Hematopoietic multipotent progenitor cell treated with erythropoietin and hydrocortisone succinate and interleukin-3 and kit ligand, for 15 days (in vitro differentiated cells): ENCODE measurements around the gene GNGT2.
"Not testable (repeated sequence)": the region's sequence is repeated elsewhere in the genome, so short reads cannot be mapped to it uniquely, and the experiment has no call there.

Source experiments
- DNase-seq: peaks from one replicate; pipeline ENCODE4 v3.0.0-alpha.2; 2015; ENCODE audit warnings: low spot score

GNGT2 gene

DNA sequence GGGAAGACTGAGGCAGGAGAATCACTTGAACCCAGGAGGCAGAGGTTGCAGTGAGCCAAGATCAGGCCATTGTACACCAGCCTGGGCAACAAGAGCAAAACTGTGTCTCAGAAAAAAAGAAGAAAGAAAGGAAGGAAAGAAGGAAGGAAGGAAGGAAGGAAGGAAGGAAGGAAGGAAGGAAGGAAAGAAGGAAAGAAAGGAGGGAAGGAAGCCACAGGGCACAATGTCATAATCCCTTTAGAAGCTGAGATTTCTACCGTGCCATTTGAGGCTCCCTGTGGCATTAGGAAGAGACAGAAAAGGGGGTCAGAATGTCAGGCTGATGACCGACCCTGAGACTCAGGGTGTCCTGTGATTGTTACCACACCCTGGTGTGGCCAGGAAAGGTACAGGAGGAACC lies 6.6 kb downstream of the GNGT2 start:
- DNase-seq = no peak

DNA sequence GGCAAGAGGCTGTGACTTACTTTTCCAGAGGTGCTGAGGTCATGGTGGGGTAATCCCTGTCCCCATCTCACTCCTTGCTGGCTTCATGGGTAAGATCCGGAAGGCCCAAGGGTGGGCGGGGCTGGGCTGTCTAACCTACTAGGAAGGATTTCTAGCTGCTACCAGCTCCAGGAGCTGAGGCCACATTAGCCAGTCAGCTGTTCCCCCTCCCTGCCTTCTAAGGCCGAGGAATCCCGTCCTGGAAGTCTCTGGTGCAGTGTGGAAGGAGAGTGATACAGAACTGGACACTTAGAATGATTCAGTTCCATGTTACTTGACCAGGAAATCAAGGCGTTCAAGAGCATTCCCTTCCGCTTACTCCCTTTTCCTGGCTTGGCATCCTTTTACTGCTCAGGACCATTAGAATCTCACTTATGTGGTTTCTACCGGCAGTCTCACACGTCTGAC lies 8.9 kb downstream of the GNGT2 start:
- DNase-seq = no peak

DNA sequence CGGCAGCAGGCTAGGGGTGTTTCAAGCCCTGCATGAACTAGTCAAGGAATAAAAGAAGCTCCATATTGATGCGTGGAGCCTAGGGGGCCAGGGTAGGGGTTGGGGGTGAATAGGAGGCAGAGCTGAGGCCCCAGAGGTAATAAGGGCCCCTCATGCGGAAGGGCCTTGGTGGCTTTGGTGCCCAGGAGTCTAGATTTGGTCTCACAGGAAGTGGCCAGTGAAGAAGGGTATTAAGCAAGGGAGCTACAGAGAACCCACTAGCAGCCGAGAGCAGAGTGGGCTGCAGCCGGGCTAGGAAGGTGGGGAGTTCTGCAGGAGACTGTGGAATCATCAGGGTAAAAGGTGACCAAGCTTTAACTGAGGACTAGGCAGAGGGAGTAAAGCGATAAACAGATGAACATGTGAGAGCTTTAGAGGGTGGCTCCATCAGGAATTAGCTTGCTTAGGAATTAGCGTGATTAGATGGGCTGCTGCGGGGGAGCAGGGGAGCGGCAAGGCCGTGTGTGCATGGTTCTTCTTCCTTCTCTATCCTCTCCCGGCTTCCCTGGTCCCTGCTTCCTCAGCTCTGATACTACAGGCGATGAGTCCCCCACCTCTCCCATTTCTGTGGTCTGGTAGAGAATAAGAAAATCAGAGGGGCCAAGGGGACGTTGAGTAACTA lies 9.8 kb downstream of the GNGT2 start:
- DNase-seq = no peak

DNA sequence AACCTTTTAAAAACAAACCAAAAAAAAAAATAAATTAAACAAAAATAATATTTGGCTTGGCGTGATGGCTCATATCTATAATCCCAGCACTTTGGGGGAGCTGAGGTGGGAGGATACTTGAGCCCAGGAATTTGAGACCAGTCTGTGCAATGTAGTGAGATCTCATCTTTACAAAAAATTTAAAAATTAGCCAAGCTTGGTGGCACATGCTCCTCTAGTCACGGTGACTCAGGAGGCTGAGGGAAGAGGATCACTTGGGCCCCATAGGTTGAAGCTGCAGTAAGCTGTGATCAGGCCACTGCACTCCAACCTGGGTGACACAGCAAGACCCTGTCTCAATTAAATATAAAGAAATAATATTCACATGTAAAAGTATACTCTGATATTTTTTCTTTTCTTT lies 12.2 kb downstream of the GNGT2 start:
- no peak for DNase-seq

DNA sequence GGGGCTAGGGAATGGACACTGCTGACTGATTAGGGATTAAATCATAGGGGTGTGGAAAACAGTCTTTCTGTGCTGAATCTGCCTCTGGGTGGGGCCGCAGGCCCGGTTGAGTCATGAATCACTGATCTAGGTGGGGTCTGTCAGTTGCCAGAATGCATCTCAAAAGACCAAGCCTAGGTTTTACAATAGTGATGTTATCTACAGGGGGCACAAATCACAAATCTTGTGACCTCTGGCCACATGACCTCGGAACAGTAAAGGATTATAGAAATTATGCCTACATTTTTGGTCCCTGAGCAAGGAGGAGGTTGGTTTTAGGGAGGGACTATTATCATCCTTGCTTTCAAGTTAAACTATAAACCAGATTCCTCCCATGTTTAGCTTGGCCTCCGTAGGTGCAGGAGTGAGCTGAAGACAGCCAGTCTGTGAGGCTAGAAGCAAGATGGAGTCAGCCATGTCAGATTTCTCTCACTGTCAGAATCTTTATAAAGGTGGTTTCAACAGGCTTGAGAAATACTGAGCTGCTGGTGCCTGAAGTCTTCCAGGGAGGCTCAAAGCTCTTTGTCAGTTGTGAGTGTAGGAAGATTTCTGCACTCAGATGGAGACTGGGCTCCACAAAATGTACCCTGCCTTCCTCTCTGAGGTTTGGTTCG lies 12.9 kb downstream of the GNGT2 start:
- DNase-seq = no peak

DNA sequence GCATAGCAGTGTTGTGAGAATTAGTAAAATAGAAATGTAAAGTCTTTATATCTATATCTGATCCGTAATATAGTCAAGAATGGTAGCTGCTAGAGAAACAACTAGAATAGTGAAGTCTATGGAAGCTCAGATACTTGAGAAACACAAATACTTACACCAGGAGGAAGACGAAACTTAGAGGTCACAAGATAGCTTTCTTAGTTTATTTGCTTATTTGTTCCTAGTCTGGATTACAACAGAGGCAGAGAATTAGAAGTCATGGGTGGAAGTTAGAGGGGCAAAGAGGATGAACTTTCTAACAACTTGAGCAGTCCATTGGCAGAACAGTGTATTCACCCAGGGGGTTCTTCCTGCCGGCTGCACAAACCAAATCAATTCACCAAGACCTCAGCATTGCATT lies 13.9 kb downstream of the GNGT2 start:
- no peak for DNase-seq

DNA sequence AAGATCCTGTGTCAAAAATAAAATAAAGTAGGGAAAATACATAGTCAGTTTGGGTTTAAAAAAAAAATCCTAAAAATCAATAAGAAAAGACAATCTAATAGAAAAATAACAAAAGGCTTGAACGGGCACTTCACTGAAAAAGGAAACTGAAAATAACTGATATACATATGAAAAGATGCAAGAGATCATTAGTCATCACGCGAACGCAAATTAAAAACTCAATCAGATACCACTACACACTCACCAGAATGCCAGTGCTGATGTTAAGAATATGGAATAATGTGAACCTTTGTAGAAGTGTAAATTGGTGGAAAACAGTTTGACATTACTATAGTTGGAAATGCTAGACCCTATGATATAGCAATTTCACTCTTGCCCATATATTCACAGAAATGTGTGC lies 14.6 kb downstream of the GNGT2 start:
- DNase-seq = no peak

DNA sequence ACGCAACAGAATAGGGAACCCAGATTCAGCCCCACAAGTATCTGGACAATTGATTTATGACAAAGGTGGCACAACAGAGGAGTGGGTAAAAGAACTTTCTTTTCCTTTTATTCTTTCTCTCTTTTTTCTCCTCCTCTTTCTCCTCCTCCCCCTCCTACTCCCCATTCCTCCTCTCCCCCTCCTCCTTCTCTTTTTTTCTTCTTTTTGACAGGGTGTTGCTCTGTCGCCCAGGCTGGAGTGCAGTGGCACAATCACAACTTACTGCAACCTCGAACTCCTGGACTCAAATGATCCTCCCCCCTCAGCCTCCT lies 16.1 kb downstream of the GNGT2 start:
- DNase-seq = no peak

DNA sequence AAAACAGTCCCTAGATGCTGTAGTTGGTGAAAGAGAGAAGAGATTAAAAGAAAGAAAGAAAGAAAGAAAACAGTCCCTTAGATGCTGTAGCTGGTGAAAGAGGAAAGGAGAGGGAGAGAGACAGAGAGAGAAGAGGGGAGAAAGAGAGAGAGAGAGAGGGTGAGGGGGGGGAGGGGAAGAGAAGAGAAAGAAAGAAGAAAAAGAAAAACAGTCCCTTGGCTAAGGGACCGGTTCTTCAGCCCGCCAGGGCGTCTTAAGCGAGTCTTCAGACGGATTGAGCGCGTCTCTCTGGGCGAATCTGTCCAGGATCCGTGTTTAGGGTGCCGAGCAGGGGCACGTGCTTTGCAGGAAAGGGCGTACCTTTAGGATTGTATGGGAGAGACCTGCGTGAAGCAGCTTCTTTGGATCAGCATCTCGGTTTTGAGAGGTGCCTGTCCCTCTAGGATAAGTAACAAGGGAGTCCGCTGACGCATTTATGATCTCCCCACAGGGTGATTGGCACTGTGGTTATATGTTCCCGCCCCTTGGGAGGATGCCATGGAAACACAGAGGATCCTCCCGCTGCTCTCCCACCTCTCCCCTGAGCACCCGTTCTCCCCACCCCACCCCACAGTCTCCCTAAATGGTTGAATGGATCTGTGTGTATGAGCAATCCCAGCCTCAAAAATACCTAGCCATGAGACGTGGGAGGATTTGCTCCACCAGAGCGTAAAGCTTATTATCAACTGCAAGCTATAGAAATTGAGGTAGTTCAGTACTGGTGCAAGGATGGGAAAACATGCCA lies 16.7 kb downstream of the GNGT2 start:
- DNase-seq = peak; percentile 30

DNA sequence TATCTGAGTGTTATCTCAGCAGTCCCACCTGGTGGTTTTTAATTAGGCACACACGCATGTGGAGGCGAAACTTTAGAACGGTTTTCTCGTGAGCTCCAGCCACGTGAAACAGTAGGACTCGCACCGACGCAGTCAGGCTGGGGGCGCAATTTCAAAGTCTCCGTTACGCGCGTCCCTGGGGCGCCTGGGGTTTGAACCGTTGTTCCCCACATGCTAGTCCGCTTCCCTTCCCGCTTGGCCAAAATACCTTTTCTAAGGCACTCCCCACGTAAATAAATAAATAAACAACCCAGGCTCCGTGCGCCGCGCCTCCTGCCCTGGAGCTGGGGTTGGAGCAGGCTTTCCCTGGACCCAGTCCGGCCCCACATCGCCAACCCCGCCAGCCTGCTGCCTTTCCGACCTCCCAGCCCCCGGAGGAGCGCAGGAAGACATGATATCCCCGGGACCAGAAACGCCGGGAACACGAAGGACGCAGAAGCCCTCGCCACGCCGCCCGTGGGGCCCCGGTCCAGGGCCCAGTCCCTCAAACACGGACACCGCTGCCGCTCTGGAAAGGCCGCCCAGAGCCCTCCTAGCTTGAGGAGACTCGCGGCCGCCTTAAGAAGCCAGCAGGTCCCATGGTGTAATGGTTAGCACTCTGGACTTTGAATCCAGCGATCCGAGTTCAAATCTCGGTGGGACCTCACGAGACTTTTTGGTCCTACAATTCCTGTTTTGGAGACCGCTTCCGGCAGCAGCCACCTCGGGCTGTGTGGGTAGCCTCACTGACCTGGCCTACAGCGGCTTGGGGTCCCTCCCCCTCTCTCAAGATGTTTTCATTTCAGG lies 18.2 kb downstream of the GNGT2 start:
- peak; percentile 90 for DNase-seq

DNA sequence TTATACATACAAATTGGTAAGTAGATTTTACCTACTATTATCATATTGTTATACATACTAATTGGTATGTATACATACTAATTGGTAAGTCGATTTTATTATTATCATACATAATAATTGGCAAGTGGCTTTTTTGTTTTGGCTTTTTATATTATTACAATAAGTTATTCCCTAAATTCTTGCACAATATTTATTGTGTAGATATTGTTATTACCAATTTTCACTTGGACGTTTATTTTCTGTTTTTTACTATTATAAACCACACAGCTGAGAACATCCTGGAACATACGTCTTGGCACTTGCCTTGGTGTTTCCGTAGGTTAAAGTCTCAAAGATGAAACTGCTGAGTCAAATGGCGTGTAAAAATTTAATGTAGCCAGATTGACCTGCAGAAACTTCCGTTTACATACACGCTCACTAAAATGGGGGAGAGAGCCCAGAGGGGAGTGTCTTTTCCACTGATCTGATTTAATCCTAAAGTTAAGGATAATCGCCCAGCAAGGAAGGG lies 18.9 kb downstream of the GNGT2 start:
- DNase-seq = no peak

DNA sequence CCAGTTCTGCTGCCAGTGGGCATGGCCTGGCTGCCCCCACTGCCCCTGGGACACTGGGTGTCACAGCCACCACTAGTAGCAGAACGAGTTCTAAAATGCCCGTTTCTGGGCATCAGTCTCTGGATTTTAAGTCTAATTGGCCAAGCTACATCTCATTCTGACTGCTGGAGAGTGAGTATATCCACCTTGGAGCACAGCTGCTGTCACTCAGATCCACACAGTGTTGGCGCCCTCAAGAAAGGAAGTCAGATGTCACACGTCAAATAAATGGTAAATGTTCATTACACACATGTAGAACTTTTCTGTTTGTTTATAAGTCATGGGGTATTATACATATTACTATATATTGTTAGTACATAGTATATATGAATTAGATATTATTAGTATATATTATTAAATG lies 19.4 kb downstream of the GNGT2 start:
- no peak for DNase-seq

DNA sequence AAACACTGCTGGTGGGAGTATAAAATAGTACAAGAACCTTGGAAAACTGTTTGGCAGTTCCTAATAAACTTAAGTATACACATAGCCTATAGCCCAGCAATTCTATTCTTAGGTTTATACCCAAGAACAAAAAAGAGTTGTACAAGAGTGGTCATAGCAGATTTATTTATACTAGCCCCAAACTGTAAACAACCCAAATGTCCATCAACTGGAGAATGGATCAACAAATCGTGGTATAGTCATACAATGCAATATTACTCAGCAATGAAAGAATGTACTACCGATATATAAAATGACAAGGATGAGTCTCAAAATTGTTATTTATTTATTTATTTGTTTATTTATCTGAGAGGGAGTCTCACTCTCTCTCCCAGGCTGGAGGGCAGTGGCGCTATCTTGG lies 23.1 kb downstream of the GNGT2 start:
- no peak for DNase-seq

DNA sequence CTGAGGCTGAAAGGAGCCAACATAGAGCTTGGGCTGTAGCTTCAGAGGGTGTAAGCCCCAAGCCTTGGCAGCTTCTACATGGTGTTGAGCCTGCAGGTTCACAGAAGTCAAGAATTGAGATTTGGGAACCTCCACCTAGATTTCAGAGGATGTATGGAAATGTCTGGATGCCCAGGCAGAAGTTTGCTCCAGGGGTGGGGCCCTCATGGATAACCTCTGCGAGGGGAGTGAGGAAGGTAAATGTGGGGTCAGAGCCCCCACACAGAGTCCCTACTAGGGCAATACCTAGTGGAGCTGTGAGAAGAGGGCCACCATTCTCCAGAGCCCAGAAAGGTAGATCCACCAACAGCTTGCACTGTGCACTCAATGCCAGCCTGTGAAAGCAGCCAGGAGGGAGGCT lies 25.0 kb downstream of the GNGT2 start:
- DNase-seq = not testable (repeated sequence)

DNA sequence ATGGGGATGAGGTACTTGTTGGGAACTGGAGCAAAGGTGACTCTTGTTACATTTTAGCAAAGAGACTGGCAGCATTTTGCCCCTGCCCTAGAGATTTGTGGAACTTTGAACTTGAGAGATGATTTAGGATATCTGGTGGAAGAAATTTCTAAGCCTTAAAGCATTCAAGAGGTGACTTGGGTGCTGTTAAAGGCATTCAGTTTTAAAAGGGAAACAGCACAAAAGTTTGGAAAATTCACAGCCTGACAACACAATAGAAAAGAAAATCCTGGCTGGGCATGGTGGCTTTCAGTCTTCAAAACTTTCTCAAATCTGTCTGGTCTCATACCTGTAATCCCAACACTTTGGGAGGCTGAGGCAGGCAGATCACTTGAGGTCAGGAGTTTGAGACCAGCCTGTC lies 25.9 kb downstream of the GNGT2 start:
- DNase-seq = not testable (repeated sequence)

DNA sequence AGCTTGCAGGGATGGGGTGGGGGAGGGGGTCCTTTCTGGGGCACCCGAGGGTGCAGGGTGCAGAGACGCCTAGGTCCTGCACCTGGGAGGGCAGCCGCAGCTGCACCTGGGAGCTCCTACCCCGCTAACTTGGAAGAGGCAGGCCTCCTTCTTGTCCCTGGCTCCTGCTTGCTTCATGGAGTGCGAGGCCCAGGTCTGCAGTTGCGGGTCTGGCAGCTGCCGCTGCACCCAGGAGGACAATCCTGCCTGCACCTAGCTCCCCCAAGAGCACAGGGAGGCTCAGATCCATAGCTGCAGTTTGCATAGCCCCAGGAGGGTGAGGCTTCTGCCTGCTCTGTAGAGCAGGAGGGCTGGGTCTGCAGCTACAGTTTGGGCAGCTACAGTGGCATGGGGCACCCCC lies 26.6 kb downstream of the GNGT2 start:
- DNase-seq = no peak

DNA sequence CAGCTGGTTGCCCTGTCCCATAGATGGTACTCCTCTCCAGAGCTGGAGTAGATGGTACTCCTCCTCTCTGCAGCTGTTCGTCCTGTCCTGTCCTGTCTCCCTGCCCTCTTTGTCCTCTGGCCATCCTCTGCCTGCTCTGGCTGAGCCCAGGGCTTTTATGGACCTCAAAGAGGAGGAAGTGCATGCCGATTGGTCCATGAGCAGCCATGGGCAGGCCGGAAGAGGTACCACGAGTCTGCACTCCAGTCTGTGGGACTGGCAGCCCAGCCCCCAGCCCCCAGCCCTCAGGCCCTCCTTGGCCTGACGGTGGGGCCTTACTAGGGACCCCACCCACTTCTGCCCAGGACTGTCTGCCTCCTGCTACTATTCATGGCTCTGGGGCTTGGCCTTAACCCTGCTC lies 27.0 kb downstream of the GNGT2 start:
- DNase-seq = no peak

DNA sequence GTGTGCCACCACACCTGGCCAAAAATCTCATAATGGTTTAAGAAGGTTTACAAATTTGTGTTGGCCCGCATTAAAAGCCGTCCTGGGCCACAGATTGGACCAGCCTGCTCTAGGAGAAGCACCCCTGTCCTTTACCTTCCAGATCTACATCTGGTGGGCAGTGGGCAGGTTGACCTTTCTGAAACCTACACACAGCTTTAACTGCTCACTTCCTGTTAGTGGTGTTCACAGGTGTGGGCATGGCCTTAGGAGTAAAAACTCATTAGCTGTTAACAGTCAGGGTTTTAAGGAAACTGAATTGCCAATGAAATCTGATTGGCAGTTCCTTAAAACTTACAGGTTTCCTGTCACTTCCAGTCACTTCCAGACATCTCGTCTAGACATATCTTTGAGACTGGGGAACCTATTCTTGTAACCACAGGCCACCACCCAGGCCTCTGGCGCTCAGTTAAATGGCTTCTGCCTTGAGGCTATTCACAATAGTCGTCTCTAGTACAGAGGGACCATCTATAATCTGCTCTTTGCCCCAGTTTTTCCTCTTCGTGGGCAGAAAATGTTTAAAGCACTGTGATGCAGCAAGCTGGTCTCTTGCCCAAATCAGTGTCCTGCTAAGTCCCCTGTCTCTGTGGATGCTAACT lies 29.3 kb downstream of the GNGT2 start:
- no peak for DNase-seq

DNA sequence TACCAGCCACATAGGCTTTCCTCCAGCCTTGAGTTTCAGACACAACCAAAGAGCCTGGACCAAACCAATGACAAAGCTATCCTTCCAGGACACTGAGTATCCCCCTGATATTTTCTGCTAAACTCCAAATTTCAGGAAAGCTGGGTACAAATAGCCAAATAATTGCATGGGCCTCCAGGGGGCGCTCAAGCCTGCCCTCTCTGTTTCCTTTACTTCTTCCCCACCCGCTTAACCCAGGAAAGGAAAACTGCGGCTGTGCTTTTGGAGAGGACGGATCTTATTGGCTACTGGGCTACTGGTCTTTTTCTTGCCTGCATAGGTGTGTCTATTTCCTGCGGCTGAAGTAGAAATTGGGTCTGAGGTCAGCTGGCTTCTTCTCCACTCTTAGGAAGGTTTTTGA lies 30.1 kb downstream of the GNGT2 start:
- DNase-seq = peak; percentile 67

DNA sequence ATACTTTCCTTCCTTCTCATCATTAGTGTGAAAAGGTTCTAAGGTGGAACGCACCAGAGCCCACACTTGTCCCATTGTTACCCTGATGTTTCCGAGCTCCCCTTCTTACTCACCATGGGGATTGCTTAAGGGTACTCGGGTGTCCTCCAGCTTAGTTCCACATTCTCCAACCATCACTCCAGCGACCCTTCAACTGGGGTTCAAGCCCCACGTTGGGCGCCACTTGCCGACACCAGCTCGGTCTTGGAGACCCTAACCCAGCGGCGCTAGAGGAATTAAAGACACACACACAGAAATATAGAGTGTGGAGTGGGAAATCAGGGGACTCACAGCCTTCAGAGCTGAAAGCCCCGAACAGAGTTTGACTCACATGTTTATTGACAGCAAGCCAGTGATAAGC lies 34.4 kb downstream of the GNGT2 start:
- not testable (repeated sequence) for DNase-seq

DNA sequence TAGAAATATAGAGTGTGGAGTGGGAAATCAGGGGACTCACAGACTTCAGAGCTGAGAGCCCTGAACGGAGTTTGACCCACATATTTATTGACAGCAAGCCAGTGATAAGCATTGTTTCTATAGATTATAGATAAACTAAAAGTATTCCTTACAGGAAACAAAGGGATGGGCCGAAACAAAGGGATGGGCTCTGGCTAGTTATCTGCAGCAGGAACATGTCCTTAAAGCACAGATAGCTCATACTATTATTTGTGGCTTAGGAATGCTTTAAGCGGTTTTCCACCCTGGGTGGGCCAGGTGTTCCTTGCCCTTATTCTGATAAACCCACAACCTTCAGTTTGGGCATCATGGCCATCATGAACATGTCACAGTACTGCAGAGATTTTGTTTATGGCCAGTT lies 39.7 kb downstream of the GNGT2 start:
- DNase-seq = not testable (repeated sequence)

DNA sequence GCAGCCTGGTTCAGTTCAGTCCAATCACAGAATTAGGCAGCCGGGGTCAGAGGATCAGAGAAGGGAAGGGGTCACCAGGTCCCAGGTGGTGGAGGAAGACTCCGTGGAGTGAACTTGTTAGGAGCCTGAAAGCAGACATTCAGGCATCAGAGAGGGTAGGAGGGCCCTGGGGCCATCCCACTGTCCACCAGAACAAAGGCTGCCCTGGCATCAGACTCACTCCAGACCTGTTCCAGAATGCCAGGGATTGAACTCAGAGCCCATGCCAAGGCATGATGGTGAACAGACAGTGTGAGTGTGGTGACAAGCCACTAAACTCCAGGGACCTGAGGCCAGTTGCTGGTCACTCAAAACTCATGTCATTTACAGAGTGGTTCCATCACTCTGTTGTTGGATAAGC lies 40.2 kb downstream of the GNGT2 start:
- DNase-seq = no peak
